HCT116 (cell line): ENCODE results near the gene NDUFS8.

Experiments used
- CBX3 ChIP-seq: IDR thresholded peaks from 2 replicates; pipeline ENCODE4 v1.6.1; 2012; ENCODE audit warnings: low read depth
- CTCF ChIP-seq, 3 experiments: fragments of 200-600 bp in 1 of 3; sonication (generic) in 1 of 3; IDR thresholded peaks in 2 of 3; conservative IDR thresholded peaks in 1 of 3; 2 replicates each; pipeline ENCODE4 v1.5.1; 2012 to 2017; ENCODE audit warnings: low read depth in 2 of 3, low read length in 2 of 3, antibody characterized with exemption in 1 of 3, borderline replicate concordance in 1 of 3, control low read depth in 1 of 3, mild to moderate bottlenecking in 1 of 3, mixed read lengths in 1 of 3, mixed run types in 1 of 3, moderate library complexity in 1 of 3; ENCODE audit not compliant: insufficient read depth in 1 of 3
- JUND ChIP-seq: IDR thresholded peaks from 2 replicates; pipeline ENCODE4 v1.6.1; 2012
- POLR2A ChIP-seq: IDR thresholded peaks from 2 replicates; pipeline ENCODE4 v1.7.0; 2011; ENCODE audit warnings: borderline replicate concordance; ENCODE audit not compliant: insufficient read depth, insufficient read length; ENCODE audit errors: extremely low read depth
- SIN3A ChIP-seq: IDR thresholded peaks from 2 replicates; pipeline ENCODE4 v1.6.1; 2012; ENCODE audit warnings: low read depth
- ZNF274 ChIP-seq: fragments of 200-500 bp; sonication (Bioruptor generic); IDR thresholded peaks from 2 replicates; pipeline ENCODE4 v1.6.1; 2014; ENCODE audit warnings: mild to moderate bottlenecking, low read depth, low read length, inconsistent platforms

- no peak for TF ChIP-seq ZNF274
- TF ChIP-seq SIN3A = no peak
- TF ChIP-seq CTCF (IDR thresholded peaks at IDR 0.05 in 2 of 3, conservative IDR thresholded peaks at IDR 0.05 in 1 of 3; ENCODE audit: borderline replicate concordance in 1 of 3, insufficient read depth in 1 of 3, low read depth in 2 of 3, low read length in 2 of 3) = no peak
- TF ChIP-seq CBX3 = no peak
- no peak for TF ChIP-seq POLR2A
- no peak for TF ChIP-seq JUND
These were observed 19.9 kb downstream of the NDUFS8 start for GRCh38 chr11:68050371-68050841.
